HuH-7 (cell line): Measurements from ENCODE around the gene NDUFAB1.
"Not testable (repeated sequence)": the region's sequence is repeated elsewhere in the genome, so short reads cannot be mapped to it uniquely, and the experiment has no call there.

ENCODE experiments used
- DNase-seq: peaks from one replicate; pipeline ENCODE4 v3.0.0; 2011; ENCODE audit warnings: low spot score

NDUFAB1 gene

DNA sequence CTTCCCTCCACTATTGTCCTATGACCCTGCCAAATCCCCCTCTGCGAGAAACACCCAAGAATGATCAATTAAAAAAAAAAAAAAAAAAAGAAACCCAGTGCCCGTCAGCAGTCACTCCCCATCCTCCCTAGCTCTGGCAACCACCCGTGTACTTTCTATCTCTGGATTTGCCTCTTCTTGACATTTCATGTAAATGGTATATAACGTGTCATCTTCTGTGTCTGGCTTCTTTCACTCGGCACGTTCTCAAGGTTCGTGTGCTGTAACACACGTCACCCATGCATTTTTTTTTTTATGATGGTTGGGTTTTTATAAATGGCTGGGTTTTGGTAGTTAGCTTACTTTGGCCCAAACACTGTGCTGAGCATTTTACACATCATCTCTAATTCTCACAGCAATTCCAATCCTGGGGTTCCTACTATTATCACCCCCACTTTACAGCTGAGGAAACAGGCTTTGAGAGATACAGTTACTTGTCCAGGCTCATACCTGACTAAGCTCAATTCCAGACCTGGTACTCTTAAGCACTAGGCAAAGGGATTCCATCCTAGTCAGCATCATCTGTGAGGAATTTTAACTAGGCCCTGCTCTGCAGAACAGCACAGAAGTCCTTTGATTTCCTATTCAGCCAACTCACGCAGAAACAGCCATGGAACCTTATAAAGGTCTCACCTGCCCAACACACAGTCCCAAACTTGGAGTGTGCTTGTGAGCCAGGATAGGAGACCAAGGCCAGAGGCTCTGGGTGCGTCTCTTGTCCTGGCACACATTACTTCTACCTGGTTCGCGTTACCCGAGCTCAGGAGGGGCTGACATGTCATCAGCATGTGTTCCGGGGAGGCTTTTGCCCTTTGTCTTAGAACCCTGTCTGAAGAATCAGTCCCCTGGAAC, 11.7 kb downstream of the NDUFAB1 start:
- no peak for DNase-seq

DNA sequence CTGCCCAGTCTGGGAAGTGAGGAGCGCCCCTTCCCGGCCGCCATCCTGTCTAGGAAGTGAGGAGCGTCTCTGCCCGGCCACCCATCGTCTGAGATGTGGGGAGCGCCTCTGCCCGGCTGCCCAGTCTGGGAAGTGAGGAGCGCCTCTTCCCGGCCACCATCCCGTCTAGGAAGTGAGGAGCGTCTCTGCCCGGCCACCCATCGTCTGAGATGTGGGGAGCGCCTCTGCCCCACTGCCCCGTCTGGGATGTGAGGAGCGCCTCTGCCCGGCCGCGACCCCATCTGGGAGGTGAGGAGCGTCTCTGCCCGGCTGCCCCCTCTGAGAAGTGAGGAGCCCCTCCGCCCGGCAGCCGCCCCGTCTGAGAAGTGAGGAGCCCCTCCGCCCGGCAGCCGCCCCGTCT, 12.8 kb downstream of the NDUFAB1 start:
- not testable (repeated sequence) for DNase-seq

DNA sequence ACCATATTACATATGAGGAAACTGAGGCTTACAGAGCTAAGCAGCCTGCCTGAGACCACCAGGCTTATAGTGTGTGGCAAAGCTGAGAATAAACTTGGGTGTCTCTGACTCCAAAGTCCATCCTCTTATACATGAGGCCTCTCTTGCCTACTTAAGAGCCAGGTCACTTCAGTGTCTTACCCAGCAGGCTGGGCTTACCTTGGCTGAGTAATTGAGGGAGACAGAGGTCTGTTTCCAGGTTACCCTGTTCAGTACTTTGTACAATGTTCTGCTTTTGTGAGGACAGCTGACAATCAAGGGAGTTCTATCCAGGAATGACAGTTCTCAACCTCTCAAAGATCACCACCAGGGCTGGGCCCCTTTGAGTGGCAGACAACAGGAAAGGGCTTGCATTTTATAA, 14.4 kb downstream of the NDUFAB1 start:
- no peak for DNase-seq

DNA sequence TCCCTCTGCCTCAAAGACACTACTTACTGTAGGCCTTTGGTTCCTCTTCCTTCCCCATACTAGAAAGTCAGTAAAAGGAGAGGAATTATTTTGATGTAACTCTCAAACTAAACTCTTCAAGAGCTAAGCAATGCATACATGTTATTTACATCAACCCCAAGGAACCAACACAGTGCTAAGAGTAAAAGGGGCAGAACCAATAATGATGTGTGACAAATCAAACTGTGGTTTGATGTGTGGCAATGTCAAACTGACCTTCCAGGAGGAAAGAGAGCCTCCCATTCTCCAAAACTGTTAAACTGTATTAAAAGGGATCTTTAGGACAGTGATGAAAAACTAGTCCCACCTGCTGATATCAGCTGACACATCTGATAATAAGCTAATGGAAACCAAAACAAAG, 15.7 kb downstream of the NDUFAB1 start:
- DNase-seq = no peak

DNA sequence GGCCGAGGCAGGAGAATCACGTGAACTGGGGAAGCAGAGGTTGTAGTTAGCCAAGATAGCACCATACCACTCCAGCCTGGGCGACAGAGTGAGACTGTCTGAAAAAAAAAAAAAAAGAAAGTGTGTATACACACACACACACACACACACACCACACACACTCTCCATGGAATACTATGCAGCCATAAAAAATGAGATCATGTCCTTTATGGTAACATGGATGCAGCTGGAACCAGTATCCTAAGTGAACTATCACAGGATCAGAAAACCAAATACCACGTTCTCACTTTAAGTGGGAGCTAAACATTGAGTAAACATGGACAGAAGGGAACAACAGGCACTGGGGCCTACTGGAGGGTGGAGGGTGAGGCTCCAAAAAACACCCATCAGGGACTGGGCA, 16.7 kb downstream of the NDUFAB1 start:
- no peak for DNase-seq

DNA sequence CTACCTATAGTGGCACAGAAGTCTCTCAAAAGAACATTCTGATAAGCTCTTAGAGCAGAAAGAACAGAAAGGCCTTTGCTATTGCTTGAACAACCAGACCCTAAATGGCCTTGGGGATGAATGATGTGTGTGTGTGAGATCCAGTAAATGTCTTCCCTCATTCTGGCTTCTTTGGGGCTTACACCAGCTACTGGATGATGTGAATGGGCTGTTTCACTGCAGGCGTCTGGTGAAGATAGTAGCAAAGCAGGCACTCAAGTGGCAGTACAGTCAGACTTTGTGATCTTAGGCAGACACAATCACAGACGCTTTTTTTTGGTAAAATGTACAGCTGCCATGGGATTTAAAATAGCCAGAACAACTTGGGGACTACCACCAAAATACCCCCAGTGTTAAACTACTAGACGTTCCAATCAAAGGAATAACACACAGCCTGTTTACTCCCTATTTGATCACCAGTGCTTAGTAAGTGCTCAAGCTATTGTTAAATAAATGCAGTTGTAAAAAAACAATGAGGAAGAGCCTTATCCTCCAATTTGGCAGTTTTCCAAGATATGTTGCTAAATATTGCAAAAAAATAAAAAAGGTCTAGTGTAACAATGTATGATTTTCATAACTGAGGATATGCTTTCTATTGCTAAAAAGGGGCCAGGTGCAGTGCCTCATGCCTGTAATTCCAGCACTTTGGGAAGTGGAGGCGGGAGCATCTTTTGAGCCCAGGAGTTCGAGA, 17.9 kb downstream of the NDUFAB1 start:
- DNase-seq = no peak

DNA sequence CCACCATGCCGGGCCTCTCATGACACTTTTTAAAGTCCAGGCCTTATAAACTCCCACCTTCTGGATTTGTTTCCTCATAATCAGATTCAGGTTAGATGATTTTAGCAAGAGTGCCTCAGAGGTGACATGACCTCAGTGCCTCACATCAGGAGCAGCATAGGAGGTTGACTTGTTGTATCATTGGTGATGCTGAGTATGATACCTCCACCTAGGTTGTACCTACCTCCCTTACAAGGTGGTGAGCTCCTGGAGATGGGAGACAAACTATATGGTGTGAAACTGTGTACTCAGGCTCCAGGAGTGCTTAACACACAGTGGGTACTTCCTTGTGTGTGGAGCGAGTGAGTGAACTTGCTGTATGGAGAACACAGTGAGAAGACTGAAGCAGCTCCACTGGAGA, 18.6 kb downstream of the NDUFAB1 start:
- DNase-seq = no peak

DNA sequence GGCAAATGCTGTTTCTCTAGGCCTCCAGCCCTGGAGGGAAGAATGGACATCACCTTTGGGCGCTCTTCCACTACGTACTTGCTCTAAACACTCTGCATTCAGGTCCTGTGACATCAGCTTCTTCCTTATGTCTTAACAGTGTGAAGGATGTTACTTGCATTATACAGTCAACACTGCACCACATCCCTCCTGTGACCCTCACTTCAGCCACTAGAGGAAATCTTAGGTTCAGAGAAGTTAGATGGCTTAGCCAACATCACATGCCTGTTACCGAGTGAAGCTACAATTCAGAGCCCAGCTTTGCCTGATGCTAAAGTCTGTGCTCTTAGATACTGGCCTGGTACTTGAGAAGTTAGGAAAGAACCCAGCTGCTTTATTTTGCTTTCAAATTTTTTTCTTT, 20.3 kb downstream of the NDUFAB1 start:
- DNase-seq = no peak

DNA sequence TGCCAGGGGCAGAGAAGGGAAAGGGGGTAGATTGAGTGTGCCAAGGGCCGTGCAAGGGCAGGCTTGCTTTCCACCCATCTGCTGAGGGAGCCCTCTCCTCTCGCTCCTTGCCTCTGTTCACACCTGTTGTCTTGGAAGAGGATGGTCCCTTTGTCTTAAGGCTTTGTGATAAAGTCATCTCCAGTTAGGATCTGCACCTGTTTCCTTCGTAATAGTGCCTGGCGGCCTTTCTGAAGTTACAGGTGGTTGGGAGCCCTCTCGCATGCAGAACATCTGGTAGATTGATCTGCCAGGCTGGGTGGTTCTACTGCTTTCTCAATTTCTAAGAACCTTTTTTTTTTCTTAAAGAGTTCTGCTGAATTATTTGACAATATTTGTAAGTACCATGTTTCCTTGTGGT, 22.3 kb downstream of the NDUFAB1 start:
- no peak for DNase-seq

DNA sequence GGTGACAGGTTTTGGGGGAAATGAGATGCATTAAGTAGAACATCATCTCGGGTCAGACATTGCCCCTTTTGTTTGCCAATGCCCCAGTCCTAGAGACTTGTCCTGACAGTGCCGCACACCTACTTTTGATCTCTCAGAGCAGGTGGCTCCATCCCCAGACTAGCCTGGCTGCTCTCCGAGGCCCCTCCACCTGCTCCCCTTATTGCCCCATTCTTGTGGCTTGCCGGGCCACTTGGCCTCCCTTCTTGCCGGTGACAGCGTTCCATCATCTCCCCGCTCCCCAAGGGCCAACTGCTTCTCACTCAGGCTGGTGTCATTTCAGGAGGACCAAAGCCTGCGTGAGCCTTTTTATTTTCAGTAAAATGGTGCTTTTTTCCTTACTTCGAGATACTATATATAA, 23.7 kb downstream of the NDUFAB1 start:
- DNase-seq = no peak

DNA sequence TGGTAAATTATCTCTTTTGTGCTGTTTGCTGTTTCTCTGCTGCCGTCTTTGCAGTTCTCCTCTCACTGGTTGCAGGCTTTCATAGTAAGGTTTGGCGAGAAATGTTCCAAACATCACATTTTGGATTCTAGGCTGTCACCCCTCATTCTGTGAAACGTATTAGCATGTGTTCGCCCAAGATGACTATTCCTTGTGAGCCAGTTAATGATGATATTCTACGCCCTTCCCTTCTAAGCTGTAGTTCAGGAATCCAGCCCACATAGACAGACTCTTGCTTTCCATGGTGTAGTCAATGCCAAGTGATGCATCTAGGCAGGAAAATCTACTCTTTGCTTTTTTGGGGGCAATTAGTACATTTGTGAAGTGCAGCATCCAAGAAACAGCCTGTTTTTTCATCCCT, 24.2 kb downstream of the NDUFAB1 start:
- no peak for DNase-seq

DNA sequence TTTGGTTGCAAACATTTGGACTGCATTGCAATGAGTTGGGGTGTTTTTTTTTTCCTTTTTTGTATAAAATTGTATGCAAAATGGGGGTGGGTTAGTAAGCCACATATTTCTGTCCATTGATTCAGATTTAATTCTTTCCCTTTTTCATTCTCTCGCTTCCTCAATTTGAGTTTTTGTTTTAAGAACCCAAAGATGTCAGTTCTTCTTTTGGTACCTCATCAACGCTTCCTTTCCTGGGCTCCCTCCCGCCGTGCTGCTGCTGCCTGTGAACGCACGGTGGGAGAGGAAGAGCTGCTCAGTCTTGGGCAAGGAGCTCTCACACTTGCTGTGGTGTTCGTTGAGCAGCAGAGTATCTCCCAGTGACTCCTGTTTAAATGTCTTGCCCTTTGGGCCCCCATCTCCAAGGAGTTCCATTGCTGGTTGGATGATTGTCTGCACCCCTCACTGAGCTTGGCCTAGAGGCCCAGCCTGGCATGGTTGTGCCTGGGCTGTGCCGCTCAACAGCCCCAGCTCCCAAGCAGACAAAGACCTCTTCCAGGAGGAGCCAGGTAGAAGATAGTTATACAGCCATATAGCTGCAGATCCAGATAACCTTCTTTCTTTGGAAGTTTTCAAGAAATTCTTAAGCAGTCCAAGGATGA, 25.0 kb downstream of the NDUFAB1 start:
- no peak for DNase-seq

DNA sequence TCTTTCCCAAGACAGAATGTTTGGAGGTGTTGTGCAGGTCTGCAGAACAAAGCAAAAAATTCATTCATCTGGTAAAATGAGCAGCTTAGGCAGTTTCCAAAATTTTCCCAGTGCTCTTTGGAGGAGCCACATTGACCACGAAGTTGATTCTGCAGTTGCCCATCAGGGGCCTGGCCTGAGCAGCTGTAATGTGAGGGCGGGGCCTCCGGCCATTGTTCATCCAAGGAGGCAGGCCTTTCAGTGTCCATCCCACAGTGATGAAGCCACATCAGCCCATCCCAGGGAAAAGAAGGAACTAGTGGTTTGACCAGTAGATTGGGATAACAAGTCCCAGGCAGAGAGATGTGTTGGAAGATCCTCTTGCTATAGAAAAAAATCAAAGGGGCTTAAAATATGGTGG, 28.5 kb downstream of the NDUFAB1 start:
- DNase-seq = no peak

DNA sequence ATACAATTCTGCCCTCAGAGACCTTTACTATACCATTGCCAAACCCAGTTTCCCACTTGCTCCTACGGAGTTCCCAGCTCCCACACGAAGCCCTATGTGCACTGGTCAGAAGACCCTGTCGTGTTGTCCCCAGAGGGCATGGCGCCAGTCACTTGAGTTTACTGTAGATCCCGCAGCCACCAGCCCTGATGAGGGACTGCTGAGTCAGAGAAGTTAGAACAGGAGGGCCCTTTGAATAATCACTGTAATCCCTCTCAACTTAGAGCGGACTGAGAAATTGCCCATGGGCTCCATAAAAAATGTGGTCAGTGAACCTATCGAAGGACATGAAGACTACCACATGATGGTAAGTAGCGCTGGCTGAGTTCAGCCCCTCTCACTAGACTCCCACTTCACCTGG, 29.4 kb downstream of the NDUFAB1 start:
- no peak for DNase-seq

DNA sequence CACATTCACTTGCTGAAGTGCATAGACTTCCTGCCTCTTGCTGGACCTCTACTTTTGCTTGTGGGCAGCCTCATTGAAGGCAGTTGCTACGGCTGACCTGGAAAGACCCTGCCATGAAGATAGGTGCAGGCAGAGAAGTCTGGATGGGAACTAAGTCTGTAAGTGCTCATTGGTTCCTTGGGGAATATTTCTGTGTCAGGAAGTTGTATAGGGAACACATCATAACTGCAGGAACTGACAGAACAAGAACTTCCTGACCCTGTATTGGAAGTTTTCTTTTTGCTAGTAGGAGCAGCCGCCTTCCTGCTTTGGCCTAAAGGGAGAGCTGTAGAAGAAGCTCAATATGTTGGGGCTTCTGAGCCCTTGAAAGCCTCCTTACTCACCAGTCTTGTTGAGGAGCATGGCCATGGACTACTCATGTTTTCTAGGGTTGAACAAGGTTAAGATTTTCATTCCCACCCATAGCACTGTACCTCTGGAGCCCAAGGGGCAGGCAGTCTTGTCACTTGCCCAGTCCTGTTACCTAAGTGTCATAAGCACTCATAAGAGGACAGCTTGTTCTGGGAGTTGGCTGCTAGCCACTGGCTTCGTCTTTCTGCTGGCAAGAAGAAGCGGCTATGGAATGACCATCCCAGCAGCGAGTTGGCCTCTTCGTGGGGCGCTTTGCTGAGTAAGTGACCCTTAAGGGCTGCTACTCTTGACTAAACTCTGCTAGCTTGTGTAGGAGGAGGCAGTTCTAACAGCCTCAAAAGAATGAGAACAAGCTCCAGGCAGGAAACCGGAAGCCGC, 31.3 kb downstream of the NDUFAB1 start:
- DNase-seq = no peak

DNA sequence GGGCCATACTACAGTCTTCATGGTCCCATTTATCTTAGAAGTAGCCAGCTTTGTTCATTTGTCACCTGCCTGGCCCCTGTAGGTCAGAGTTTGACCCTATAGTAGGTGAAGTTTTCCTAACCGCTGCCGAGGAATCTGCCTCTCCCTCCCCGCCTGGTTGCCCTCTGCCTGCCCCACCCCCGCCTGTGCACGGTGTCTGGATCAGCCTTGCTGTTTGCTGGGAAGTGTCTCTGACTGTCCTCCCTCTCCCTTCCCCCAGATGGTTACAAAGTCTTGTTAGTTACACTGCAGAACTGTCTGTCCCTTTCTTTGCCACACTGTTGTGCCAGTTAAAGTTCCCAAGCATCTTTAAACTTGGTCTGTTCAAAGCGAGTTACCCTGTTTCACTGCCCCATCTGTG, 32.9 kb downstream of the NDUFAB1 start:
- no peak for DNase-seq

DNA sequence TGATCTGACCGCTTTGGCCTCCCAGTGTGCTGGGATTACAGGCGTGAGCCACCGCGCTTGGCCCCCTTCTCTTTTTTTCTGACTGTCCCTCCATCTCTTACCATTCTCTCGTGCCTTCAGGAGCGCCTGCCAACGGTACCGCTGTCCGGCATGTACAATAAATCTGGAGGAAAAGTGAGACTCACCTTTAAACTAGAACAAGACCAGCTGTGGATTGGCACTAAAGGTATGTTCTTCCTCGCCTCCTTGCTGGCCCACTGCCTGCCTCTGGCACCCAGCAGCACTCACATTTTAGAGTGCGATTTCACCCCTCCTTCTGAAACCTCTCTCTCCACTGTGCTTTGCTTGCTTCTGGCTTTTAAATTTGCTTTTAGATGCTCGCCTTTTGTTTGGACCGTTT, 33.6 kb downstream of the NDUFAB1 start:
- no peak for DNase-seq

DNA sequence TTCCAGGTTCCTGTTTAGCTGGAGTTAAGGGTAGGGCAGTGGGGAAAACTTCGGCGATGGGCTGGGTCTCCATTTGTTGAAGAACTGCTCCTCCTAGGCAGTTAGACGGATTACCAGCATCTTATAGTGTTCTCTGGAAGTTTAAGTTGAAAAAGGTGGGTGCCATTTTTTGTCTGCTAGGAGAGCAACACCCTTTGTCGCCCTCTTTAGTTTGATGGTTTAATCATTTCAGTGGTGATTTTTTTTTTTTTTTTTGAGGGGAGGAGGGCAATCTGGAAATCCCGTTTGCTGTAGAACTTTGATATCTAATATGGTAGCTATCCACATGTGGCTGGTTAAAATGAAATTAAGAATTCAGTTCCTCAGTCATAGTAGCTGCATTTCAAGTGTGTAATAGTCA, 34.5 kb downstream of the NDUFAB1 start:
- DNase-seq = no peak

DNA sequence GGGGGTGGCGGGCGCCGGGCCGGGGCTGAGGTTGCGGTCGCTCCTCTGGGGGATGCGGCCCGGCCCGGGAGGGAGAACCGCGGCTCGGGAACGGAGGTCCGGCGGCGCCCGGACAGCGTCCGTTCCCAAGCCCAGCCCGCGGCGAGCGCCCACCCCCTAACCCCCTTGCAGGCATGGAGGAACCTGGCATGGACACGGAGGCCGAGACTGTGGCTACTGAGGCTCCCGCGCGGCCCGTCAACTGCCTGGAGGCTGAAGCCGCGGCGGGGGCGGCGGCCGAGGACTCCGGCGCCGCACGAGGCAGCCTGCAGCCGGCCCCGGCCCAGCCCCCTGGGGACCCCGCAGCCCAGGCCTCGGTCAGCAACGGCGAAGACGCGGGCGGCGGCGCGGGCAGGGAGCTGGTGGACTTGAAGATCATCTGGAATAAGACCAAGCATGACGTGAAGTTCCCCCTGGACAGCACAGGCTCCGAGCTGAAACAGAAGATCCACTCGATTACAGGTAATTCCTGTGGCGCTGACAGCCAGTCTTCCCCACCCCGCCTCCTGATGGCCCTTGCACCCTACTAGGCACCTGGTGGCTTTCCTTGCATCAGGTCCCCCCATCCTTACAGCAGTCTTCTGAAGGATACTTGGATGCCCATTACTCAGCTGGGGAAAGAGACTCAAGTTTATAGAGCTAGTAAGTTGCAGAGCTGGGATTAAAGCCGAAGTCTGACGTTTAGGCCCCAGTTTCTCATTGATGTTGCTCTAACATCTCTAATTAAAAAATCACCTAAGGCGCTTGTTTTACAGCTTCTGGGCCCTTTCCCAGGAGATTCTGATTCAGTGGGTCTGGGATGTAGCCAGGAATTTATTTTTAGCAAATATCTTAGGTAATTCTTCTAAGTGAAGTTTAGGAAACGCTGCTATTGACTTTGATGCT, 38.1 kb downstream of the NDUFAB1 start:
- no peak for DNase-seq

DNA sequence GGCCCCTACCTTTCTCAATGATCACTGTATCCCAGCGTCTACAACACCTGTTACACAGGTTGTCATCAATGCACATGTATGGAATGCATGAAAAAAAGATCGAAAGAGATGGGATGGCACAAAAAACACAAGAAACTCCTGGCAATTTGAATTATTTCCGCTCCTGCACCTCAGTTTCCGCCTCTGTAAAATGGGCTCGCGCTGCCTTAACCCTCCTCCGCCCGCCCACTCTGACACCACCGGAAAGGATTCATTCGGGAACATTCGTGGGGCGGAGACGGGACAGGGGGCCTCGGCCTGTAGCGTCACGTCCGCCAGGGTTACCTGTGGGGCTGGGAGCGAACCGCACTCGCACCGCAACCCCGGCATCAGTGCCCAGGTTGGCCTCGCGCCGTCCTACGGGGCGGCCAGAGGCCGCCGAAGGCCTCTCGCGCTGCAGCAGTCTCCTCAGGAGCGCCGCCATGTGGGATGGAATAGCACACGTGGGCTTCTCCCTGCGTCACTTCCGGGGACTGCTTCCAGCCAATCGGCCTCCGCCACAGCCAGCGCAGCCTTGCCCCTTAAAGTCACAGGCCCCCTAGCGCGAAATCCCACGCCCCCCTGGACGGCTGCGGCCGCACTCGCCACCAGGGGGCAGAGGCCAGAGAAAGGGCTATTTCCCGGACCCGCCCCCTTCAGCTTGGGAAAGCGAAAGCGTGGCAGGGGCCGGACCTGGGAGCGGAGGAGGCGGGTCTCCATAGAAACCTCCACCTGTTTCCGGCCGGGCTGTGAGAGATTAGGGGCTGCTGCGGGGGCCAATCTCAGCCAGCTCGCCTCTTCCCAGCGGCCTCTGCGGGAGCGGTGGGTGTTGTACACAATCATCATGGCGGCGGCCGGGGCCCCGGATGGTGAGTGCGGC, 39.0 kb downstream of the NDUFAB1 start, which contains the start of the genes EARS2 and UBFD1:
Gene EARS2 (minus strand): TSS at position 470 of the 898 bp plus-strand sequence. CDS start 7 bp downstream, at position 463.
Gene UBFD1 (plus strand): TSS at position 847 of the 898 bp plus-strand sequence. CDS start 16 bp downstream, at position 863.
- DNase-seq = peak; percentile 95
